HG03565 (cell line): ENCODE measurements around the gene PARD3.
"Not testable (repeated sequence)": the region's sequence is repeated elsewhere in the genome, so short reads cannot be mapped to it uniquely, and the experiment has no call there.

Experiments used
- ATAC-seq: cut with Tn5 transposase; IDR thresholded peaks from one replicate; pipeline ENCODE4 v1.9.1; 2021; ENCODE audit warnings: mild to moderate bottlenecking, moderate library complexity; ENCODE audit not compliant: unreplicated experiment

Gene PARD3

GRCh38 chr10:34405611-34406462, 409.3 kb downstream of the PARD3 start:
- no peak for ATAC-seq

- ATAC-seq, result no peak
These were observed 411.6 kb downstream of the PARD3 start for GRCh38 chr10:34403512-34403911.

GRCh38 chr10:34400075-34400474, 415.0 kb downstream of the PARD3 start:
- no peak for ATAC-seq

GRCh38 chr10:34399013-34399412, 416.1 kb downstream of the PARD3 start:
- ATAC-seq, result no peak

- no peak for ATAC-seq
These were observed 417.8 kb downstream of the PARD3 start for GRCh38 chr10:34397324-34397723.

GRCh38 chr10:34396663-34397062, 418.4 kb downstream of the PARD3 start:
- no peak for ATAC-seq

- no peak for ATAC-seq
These were observed 422.4 kb downstream of the PARD3 start for GRCh38 chr10:34392641-34393170.

GRCh38 chr10:34391168-34391567, 423.9 kb downstream of the PARD3 start:
- not testable (repeated sequence) for ATAC-seq

GRCh38 chr10:34389801-34390200, 425.3 kb downstream of the PARD3 start:
- no peak for ATAC-seq

GRCh38 chr10:34386921-34387320, 428.2 kb downstream of the PARD3 start:
- ATAC-seq, result no peak

- no peak for ATAC-seq
These were observed 430.7 kb downstream of the PARD3 start for GRCh38 chr10:34384372-34384771.

- no peak for ATAC-seq
These were observed 432.5 kb downstream of the PARD3 start for GRCh38 chr10:34382626-34383025.

- no peak for ATAC-seq
These were observed 434.2 kb downstream of the PARD3 start for GRCh38 chr10:34380856-34381255.

GRCh38 chr10:34378297-34378696, 436.8 kb downstream of the PARD3 start:
- ATAC-seq, result no peak

GRCh38 chr10:34377833-34378232, 437.3 kb downstream of the PARD3 start:
- ATAC-seq, result no peak

- ATAC-seq, result no peak
These were observed 440.6 kb downstream of the PARD3 start for GRCh38 chr10:34374356-34375045.

GRCh38 chr10:34373211-34373610, 441.9 kb downstream of the PARD3 start:
- ATAC-seq, result no peak

- ATAC-seq, result no peak
These were observed 442.6 kb downstream of the PARD3 start for GRCh38 chr10:34372509-34372908.

- no peak for ATAC-seq
These were observed 445.0 kb downstream of the PARD3 start for GRCh38 chr10:34370126-34370525.

GRCh38 chr10:34369120-34369519, 446.0 kb downstream of the PARD3 start:
- no peak for ATAC-seq

GRCh38 chr10:34364253-34365037, 450.7 kb downstream of the PARD3 start:
- ATAC-seq, result no peak
